Measurements from ENCODE around the gene MYH13.

DNA sequence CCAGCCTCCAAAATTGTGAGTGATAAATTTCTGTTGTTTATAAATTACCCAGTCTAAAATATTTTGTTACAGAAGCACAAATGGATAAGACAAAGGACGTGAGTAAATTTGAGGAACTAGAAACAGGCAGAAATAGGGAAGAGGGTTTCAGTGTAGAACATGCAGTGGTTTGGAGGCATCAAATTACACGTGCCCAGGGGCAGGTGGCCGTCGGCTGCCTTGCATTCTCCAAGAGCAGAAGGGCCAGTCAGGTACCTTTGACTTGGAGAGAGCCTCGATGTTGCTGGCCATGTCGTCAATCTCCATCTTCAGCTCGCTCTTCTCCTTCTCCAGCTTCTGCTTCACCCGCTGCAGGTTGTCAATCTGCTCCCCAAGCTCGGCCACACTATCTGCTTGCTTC lies 54.3 kb downstream of the MYH13 start:
- TF ChIP-seq POLR2AphosphoS5 (IDR thresholded peaks at IDR 0.05) (no peak), POLR2A (IDR thresholded peaks at IDR 0.05) (no peak), EP300 (IDR thresholded peaks at IDR 0.05) (no peak)
- TF ChIP-seq, protein P1, sequence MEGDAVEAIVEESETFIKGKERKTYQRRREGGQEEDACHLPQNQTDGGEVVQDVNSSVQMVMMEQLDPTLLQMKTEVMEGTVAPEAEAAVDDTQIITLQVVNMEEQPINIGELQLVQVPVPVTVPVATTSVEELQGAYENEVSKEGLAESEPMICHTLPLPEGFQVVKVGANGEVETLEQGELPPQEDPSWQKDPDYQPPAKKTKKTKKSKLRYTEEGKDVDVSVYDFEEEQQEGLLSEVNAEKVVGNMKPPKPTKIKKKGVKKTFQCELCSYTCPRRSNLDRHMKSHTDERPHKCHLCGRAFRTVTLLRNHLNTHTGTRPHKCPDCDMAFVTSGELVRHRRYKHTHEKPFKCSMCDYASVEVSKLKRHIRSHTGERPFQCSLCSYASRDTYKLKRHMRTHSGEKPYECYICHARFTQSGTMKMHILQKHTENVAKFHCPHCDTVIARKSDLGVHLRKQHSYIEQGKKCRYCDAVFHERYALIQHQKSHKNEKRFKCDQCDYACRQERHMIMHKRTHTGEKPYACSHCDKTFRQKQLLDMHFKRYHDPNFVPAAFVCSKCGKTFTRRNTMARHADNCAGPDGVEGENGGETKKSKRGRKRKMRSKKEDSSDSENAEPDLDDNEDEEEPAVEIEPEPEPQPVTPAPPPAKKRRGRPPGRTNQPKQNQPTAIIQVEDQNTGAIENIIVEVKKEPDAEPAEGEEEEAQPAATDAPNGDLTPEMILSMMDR (IDR thresholded peaks at IDR 0.05): no peak

All from suprapubic skin (tissue), 4 donors.